Measurements from ENCODE around the gene LRRC8C.

GRCh38 chr1:89757532-89757931 lies 124.6 kb downstream of the LRRC8C start:
- TF ChIP-seq POLR2A (IDR thresholded peaks at IDR 0.05; ENCODE audit: low read depth, low read length) (no peak), POLR2AphosphoS5 (IDR thresholded peaks at IDR 0.05; ENCODE audit: low read depth, low read length) (no peak), SPI1 (IDR thresholded peaks at IDR 0.05; ENCODE audit: low read depth, low read length) (no peak), TAF1 (IDR thresholded peaks at IDR 0.05; ENCODE audit: low read depth, low read length) (no peak), POU2F2 (IDR thresholded peaks at IDR 0.05; ENCODE audit: low read depth, low read length) (no peak), PAX5 (IDR thresholded peaks at IDR 0.05; ENCODE audit: insufficient read depth, low read length, severe bottlenecking) (no peak)

Data from GM12891 (cell line).